ENCODE results near the gene PHF13. TPM values are rescaled to one million over a fixed set of nuclear protein-coding genes. Genes with fewer than 3 reads are reported as not detected.

The PHF13 gene
- polyA plus RNA-seq, 1 donor from 2014 or later = 11.0 TPM

DNA sequence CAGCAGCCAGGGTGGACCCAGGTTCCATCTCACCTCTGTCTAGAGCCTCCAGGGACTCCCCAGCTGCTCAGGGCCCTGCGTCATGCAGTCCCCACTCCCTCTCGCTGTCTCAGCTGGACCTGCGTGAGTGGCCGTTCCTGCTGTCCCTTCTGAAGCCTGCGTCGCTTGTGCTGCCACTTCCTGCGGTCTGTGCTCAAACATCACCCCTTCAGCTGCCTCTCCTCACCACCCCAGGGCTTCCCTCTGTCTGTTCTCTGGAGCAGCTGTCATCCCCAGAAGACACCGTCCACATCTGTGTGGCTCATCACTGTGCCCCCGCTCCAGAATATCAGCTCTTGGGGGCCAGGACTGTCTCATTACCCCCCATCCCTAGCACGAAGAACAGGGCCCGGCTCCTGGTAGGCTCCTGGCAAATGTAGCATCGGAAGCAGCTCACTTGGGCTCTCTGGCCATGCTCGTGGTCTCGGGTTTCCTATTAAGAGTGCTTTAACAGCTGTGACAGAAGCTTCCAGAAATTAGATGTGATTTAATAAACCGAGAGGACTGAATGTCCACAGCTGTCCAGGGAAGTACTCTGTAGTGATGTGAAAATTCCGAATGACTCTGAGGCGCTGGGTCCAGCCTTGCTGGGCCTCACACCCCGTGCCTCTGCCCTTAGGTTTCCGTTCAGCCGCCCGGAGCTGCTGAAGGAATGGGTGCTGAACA lies 14.5 kb downstream of the PHF13 start:
- peaks cover 17% of the 10 kb centered on the region for H3K79me2 ChIP-seq (replicated peaks; ENCODE audit: insufficient read depth, low read length)
- H3K9me3 ChIP-seq (ENCODE audit: low read length) = no peaks in the 10 kb centered on the region
- TF ChIP-seq SMC3 (conservative IDR thresholded peaks at IDR 0.05; ENCODE audit: poor library complexity) (no peak), RAD21 (conservative IDR thresholded peaks at IDR 0.05) (no peak), POLR2AphosphoS5 (IDR thresholded peaks at IDR 0.05) (no peak), EP300 (conservative IDR thresholded peaks at IDR 0.05; ENCODE audit: poor library complexity, severe bottlenecking) (no peak), EZH2 (IDR thresholded peaks at IDR 0.05; ENCODE audit: borderline replicate concordance, insufficient read depth, low read length, poor library complexity, severe bottlenecking) (no peak), TAF1 (IDR thresholded peaks at IDR 0.05; ENCODE audit: low read depth) (no peak), MXI1 (conservative IDR thresholded peaks at IDR 0.05; ENCODE audit: poor library complexity, severe bottlenecking) (no peak)
- TF ChIP-seq, protein P1, sequence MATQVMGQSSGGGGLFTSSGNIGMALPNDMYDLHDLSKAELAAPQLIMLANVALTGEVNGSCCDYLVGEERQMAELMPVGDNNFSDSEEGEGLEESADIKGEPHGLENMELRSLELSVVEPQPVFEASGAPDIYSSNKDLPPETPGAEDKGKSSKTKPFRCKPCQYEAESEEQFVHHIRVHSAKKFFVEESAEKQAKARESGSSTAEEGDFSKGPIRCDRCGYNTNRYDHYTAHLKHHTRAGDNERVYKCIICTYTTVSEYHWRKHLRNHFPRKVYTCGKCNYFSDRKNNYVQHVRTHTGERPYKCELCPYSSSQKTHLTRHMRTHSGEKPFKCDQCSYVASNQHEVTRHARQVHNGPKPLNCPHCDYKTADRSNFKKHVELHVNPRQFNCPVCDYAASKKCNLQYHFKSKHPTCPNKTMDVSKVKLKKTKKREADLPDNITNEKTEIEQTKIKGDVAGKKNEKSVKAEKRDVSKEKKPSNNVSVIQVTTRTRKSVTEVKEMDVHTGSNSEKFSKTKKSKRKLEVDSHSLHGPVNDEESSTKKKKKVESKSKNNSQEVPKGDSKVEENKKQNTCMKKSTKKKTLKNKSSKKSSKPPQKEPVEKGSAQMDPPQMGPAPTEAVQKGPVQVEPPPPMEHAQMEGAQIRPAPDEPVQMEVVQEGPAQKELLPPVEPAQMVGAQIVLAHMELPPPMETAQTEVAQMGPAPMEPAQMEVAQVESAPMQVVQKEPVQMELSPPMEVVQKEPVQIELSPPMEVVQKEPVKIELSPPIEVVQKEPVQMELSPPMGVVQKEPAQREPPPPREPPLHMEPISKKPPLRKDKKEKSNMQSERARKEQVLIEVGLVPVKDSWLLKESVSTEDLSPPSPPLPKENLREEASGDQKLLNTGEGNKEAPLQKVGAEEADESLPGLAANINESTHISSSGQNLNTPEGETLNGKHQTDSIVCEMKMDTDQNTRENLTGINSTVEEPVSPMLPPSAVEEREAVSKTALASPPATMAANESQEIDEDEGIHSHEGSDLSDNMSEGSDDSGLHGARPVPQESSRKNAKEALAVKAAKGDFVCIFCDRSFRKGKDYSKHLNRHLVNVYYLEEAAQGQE (IDR thresholded peaks at IDR 0.05; ENCODE audit: borderline replicate concordance) = no peak
- TF ChIP-seq, protein P2, sequence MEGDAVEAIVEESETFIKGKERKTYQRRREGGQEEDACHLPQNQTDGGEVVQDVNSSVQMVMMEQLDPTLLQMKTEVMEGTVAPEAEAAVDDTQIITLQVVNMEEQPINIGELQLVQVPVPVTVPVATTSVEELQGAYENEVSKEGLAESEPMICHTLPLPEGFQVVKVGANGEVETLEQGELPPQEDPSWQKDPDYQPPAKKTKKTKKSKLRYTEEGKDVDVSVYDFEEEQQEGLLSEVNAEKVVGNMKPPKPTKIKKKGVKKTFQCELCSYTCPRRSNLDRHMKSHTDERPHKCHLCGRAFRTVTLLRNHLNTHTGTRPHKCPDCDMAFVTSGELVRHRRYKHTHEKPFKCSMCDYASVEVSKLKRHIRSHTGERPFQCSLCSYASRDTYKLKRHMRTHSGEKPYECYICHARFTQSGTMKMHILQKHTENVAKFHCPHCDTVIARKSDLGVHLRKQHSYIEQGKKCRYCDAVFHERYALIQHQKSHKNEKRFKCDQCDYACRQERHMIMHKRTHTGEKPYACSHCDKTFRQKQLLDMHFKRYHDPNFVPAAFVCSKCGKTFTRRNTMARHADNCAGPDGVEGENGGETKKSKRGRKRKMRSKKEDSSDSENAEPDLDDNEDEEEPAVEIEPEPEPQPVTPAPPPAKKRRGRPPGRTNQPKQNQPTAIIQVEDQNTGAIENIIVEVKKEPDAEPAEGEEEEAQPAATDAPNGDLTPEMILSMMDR (IDR thresholded peaks at IDR 0.05; ENCODE audit: poor library complexity, severe bottlenecking) = no peak
- H3K4me2 ChIP-seq (ENCODE audit: low read length) = no peak overlapping the region
- no peaks in the 10 kb centered on the region for H3F3A ChIP-seq (ENCODE audit: insufficient read depth, low read length, poor library complexity, severe bottlenecking)
- no peak overlapping the region for H3K27ac ChIP-seq (ENCODE audit: low read length)
- no peak overlapping the region for H3K4me3 ChIP-seq (ENCODE audit: low read length)
- H3K27me3 ChIP-seq (ENCODE audit: insufficient read depth, low read depth, low read length) = no peaks in the 10 kb centered on the region
- no peaks in the 10 kb centered on the region for H3K9me2 ChIP-seq (ENCODE audit: insufficient read depth, low read length)
- H4K20me1 ChIP-seq (ENCODE audit: insufficient read depth) = no peaks in the 10 kb centered on the region
- H3K9ac ChIP-seq (ENCODE audit: low read length) = no peak overlapping the region
- no peak overlapping the region for H2AFZ ChIP-seq (ENCODE audit: low read depth, low read length)
- no peaks in the 10 kb centered on the region for H3K36me3 ChIP-seq (ENCODE audit: insufficient read depth, low read length)

DNA sequence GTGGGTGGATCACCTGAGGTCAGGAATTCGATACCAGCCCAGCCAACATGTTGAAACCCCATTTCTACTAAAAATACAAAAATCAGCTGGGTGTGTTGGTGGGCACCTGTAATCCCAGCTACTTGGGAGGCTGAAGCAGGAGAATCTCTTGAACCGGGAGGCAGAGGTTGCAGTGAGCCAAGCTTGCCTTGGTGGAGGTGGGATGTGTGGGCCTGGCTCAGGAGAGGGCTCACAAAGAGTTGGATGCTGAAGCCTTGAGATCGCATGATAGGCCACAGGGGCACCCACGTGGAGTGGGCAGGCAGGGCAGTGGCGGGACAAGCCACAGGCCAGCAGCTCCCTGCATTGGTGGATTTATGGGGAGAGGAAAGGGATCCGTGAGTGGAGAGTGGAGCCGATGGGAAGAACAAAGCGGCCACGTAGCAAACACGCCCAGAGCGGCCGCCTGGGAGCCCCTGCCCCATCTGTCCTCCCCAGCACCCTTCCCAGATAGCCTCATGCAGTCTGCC lies 15.5 kb downstream of the PHF13 start:
- no peak overlapping the region for H3K4me3 ChIP-seq (ENCODE audit: low read length)
- H3K36me3 ChIP-seq (ENCODE audit: insufficient read depth, low read length) = no peaks in the 10 kb centered on the region
- H2AFZ ChIP-seq (ENCODE audit: low read depth, low read length) = no peak overlapping the region
- H3K9me2 ChIP-seq (ENCODE audit: insufficient read depth, low read length) = no peaks in the 10 kb centered on the region
- no peak for TF ChIP-seq RAD21 (conservative IDR thresholded peaks at IDR 0.05)
- no peaks in the 10 kb centered on the region for H3K9me3 ChIP-seq (ENCODE audit: low read length)
- H4K20me1 ChIP-seq (ENCODE audit: insufficient read depth) = no peaks in the 10 kb centered on the region
- peaks cover 17% of the 10 kb centered on the region for H3K79me2 ChIP-seq (replicated peaks; ENCODE audit: insufficient read depth, low read length)
- no peak overlapping the region for H3K9ac ChIP-seq (ENCODE audit: low read length)
- no peaks in the 10 kb centered on the region for H3F3A ChIP-seq (ENCODE audit: insufficient read depth, low read length, poor library complexity, severe bottlenecking)
- no peak overlapping the region for H3K4me2 ChIP-seq (ENCODE audit: low read length)
- no peaks in the 10 kb centered on the region for H3K27me3 ChIP-seq (ENCODE audit: insufficient read depth, low read depth, low read length)
- no peak overlapping the region for H3K27ac ChIP-seq (ENCODE audit: low read length)
